Middle frontal gyrus (tissue), 1 donor: ENCODE measurements around the gene CAMSAP3.

Experiments used
- DNase-seq: peaks from one replicate; pipeline ENCODE4 v3.0.0-alpha.2; 2015; ENCODE audit warnings: low spot score; ENCODE audit errors: extremely low spot score

Gene CAMSAP3

GRCh38 chr19:7595466-7596133 lies at the start of gene CAMSAP3:
TSS of gene CAMSAP3 (plus strand) at chr19:7595863. CDS start at chr19:7596003, 140 bp downstream.
- DNase-seq: peak; percentile 5

GRCh38 chr19:7545904-7546303 lies 49.8 kb upstream of the CAMSAP3 start:
- DNase-seq: no peak

- DNase-seq: no peak
These were observed 48.5 kb upstream of the CAMSAP3 start for GRCh38 chr19:7547159-7547558.

DNA sequence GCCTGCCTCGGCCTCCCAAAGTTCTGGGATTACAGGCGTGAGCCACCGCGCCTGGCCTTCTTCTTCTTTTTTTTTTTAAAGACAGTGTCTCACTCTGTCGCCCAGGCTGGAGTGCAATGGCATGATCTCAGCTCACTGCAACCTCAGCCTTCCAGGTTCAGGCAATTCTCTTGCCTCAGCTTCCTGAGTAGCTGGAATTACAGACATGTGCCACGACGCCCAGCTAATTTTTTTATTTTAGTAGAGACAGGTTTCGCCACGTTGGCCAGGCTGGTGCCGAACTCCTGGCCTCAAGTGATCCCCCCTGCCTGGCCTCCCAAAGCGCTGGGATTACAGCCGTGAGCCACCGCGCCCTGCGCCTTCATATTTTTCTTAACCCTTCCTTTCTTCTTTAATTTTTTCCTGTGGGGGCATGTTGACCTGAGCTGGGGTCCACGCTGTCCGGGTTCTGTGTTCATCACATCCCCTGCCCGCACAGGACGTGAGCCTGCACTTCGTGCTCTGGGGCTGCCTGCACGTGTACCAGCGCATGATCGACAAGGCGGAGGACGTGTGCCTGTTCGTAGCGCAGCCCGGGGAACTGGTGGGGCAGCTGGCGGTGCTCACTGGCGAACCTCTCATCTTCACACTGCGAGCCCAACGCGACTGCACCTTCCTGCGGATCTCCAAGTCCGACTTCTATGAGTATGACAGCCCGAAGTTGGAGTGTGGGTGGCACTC lies 46.1 kb upstream of the CAMSAP3 start:
- DNase-seq: no peak

DNA sequence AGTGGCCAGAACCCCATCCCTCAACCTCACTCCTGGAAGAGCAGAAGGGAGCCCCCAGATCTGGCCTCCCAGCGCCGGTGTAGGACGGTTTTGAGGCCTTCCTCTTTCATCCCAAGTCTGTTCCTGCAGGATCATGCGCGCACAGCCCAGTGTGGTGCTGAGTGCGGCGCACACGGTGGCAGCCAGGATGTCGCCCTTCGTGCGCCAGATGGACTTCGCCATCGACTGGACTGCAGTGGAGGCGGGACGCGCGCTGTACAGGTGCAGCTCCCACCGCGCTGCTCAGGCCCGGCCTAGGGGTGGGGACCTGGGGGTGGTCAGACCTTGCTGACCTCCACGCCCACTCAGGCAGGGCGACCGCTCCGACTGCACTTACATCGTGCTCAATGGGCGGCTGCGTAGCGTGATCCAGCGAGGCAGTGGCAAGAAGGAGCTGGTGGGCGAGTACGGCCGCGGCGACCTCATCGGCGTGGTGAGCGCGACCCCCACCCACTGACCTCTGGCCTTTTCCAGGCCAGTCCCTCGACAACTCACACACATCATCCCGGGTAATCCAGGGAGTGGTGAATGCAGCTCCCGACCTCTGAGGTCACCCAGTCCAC lies 45.4 kb upstream of the CAMSAP3 start:
- no peak for DNase-seq

GRCh38 chr19:7550987-7551761 lies 44.5 kb upstream of the CAMSAP3 start:
- peak; percentile 62 for DNase-seq

- DNase-seq: no peak
These were observed 42.9 kb upstream of the CAMSAP3 start for GRCh38 chr19:7552781-7553180.

GRCh38 chr19:7554565-7554964 lies 41.1 kb upstream of the CAMSAP3 start:
- DNase-seq: no peak

- DNase-seq: no peak
These were observed 40.4 kb upstream of the CAMSAP3 start for GRCh38 chr19:7554990-7555864.

GRCh38 chr19:7556696-7557315 lies 38.9 kb upstream of the CAMSAP3 start:
- DNase-seq: no peak

- no peak for DNase-seq
These were observed 37.0 kb upstream of the CAMSAP3 start for GRCh38 chr19:7558667-7559066.

GRCh38 chr19:7559102-7559501 lies 36.6 kb upstream of the CAMSAP3 start:
- DNase-seq: no peak

GRCh38 chr19:7560255-7560654 lies 35.4 kb upstream of the CAMSAP3 start:
- DNase-seq: no peak

GRCh38 chr19:7561325-7561724 lies 34.3 kb upstream of the CAMSAP3 start:
- no peak for DNase-seq

DNA sequence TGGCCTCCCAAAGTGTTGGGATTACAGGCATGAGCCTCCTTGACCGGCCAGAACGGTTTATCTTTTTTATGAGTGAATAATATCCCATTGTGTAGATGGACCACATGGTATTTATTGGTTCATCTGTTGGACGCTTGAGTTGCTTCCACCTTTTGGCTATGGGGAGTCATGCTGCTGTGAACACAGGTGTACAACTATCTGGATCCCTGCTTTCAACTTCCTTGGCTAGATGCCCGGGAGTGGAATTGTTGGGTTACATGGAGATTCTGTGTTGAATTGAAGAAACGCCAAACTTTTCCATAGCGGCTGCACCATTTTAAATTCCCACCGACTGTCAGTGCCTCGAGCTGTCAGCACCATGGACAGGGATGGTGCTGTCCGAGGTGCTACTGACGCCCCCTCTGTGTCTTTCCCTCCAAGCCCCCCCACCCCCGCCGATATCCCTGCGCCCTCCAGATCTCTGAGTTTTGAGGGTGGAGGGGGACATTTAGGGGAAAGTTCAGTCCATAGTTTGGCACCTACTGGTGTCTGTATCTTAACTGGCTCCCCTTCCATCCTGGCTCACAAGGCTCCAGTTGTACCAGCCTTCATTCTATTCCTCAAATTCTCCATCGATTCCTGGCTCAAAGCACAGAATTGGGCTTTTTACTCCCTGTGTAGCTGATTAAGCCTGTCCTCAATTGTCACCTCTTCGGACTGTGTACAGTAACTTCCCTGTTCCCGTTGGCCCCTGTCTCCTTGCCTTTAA lies 32.8 kb upstream of the CAMSAP3 start:
- no peak for DNase-seq

GRCh38 chr19:7564866-7565265 lies 30.8 kb upstream of the CAMSAP3 start:
- DNase-seq: no peak

GRCh38 chr19:7565332-7565731 lies 30.3 kb upstream of the CAMSAP3 start:
- DNase-seq: no peak

GRCh38 chr19:7570761-7571160 lies 24.9 kb upstream of the CAMSAP3 start:
- DNase-seq: no peak

DNA sequence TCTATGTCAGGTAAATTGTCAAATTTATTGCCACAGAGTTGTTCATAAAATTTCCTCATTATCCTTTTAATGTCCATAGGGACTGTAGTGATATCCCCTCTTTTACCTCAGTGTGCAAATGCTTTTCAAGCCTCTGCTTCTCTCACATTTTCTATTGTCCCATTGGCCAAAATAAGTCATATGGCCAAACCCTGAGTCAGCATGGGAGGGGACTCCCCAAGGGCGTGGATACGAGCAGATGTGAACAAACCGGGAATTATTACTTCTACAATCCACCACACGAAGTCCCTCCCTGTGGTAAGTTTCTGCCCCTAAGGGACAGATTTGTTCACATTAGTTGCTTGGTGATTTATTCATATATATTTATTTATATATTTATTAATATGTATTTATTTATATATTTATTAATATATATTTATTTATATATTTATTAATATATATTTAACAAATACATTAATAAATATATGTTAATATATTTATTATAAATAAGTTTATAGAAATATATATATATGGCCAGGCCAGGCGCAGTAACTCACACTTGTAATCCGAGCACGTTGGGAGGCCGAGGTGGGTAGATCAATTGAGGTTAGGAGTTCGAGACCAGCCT lies 20.1 kb upstream of the CAMSAP3 start:
- no peak for DNase-seq
